HepG2 (cell line): ENCODE data around the gene PFKFB2. TPM values are rescaled to one million over a fixed set of nuclear protein-coding genes. Genes with fewer than 3 reads are reported as not detected.
A peak's percentile ranks its signal among the peaks of the same experiment; 100 is the strongest.

Experiments
- BORCS8-MEF2B ChIP-seq: sonication (generic); formaldehyde crosslinking; IDR thresholded peaks from 2 replicates; pipeline ENCODE4 v1.8.0; 2022; ENCODE audit warnings: mild to moderate bottlenecking, missing genetic modification reagents
- HOXA3 ChIP-seq: sonication (generic); formaldehyde crosslinking; IDR thresholded peaks from 2 replicates; pipeline ENCODE4 v1.5.0; 2020; ENCODE audit warnings: missing genetic modification reagents
- ISX ChIP-seq: sonication (generic); formaldehyde crosslinking; conservative IDR thresholded peaks from 2 replicates; pipeline ENCODE4 v1.5.0; 2020; ENCODE audit warnings: missing genetic modification reagents
- JARID2 ChIP-seq: sonication (generic); formaldehyde crosslinking; IDR thresholded peaks from 2 replicates; pipeline ENCODE4 v1.8.1; 2023; ENCODE audit warnings: missing genetic modification reagents, inconsistent platforms; ENCODE audit not compliant: insufficient replicate concordance
- KMT2B ChIP-seq: IDR thresholded peaks from 2 replicates; pipeline ENCODE4 v1.6.1; 2016; ENCODE audit warnings: missing genetic modification reagents, missing compliant biosample characterization
- MIXL1 ChIP-seq: IDR thresholded peaks from 2 replicates; pipeline ENCODE4 v1.6.1; 2016
- MTERF4 ChIP-seq: sonication (generic); formaldehyde crosslinking; IDR thresholded peaks from 2 replicates; pipeline ENCODE4 v1.8.0; 2023; ENCODE audit warnings: mild to moderate bottlenecking, missing genetic modification reagents
- NKX3-1 ChIP-seq: sonication (generic); formaldehyde crosslinking; IDR thresholded peaks from 2 replicates; pipeline ENCODE4 v1.5.0; 2020; ENCODE audit warnings: missing genetic modification reagents
- PAX8 ChIP-seq: sonication (generic); formaldehyde crosslinking; IDR thresholded peaks from 2 replicates; pipeline ENCODE4 v1.8.0; 2022; ENCODE audit warnings: mild to moderate bottlenecking, missing genetic modification reagents, borderline replicate concordance
- SAFB2 ChIP-seq: sonication (generic); formaldehyde crosslinking; IDR thresholded peaks from 2 replicates; pipeline ENCODE4 v1.5.1; 2020; ENCODE audit warnings: missing genetic modification reagents, low read depth, mild to moderate bottlenecking, borderline replicate concordance
- THRA ChIP-seq: sonication (generic); formaldehyde crosslinking; IDR thresholded peaks from 2 replicates; pipeline ENCODE4 v1.4.0; 2020; ENCODE audit warnings: missing genetic modification reagents, borderline replicate concordance
- ZNF205 ChIP-seq: IDR thresholded peaks from 2 replicates; pipeline ENCODE4 v1.6.1; 2018; ENCODE audit warnings: missing biosample characterization, missing genetic modification reagents
- ZNF224 ChIP-seq: sonication (generic); formaldehyde crosslinking; IDR thresholded peaks from 2 replicates; pipeline ENCODE4 v1.5.0; 2020; ENCODE audit warnings: mild to moderate bottlenecking, missing genetic modification reagents
- ZNF615 ChIP-seq: sonication (generic); formaldehyde crosslinking; IDR thresholded peaks from 2 replicates; pipeline ENCODE4 v1.5.0; 2020; ENCODE audit warnings: mild to moderate bottlenecking, missing genetic modification reagents, borderline replicate concordance
- ZNF644 ChIP-seq: IDR thresholded peaks from 2 replicates; pipeline ENCODE4 v1.6.1; 2016; ENCODE audit warnings: low read depth
- ZNF883 ChIP-seq: sonication (generic); formaldehyde crosslinking; IDR thresholded peaks from 2 replicates; pipeline ENCODE4 v1.5.1; 2020; ENCODE audit warnings: mild to moderate bottlenecking, missing genetic modification reagents; ENCODE audit errors: not compliant biosample characterization
- ZUFSP ChIP-seq: sonication (generic); formaldehyde crosslinking; IDR thresholded peaks from 2 replicates; pipeline ENCODE4 v1.9.0; 2021; ENCODE audit warnings: missing genetic modification reagents, mild to moderate bottlenecking, borderline replicate concordance
- polyA plus RNA-seq, 8 experiments: library from polyadenylated mRNA; depleted of rRNA in 3 of 8; stranded (reverse) in 7 of 8; unstranded in 1 of 8; fragments of >200 nt; fragmentation: Illumina TruSeq in 4 of 8; extraction: Trizol in 4 of 8; gene quantifications; 2 replicates each; pipeline versions ENCODE4 v1.2.1 to v1.2.3, GENCODE V29; 2011 to 2016; ENCODE audit warnings: low read depth in 4 of 8, missing spikeins in 1 of 8, mixed read lengths in 1 of 8; ENCODE audit not compliant: insufficient read depth in 1 of 8
- total RNA-seq, 5 experiments: library from RNA; depleted of rRNA; stranded (reverse); fragments of >200 nt; fragmentation: Illumina TruSeq; extraction: Trizol; gene quantifications; 2 replicates each; pipeline ENCODE4 v1.2.3, GENCODE V29; 2016; ENCODE audit warnings: low read depth in 1 of 5
- TF ChIP-seq, protein P1 (sequence below): IDR thresholded peaks from 2 replicates; pipeline ENCODE4 v1.6.1; 2016; ENCODE audit warnings: mild to moderate bottlenecking
- TF ChIP-seq, protein P2 (sequence below): sonication (generic); formaldehyde crosslinking; IDR thresholded peaks from 2 replicates; pipeline ENCODE4 v1.5.1; 2020; ENCODE audit warnings: mild to moderate bottlenecking, moderate library complexity, missing genetic modification reagents

PFKFB2 gene
- total and polyA plus RNA-seq, 2 of the 13 experiments (the other 11 are each of a cell fraction or from before 2014, with no cell fraction given), result 4.6 to 10.6 TPM

DNA sequence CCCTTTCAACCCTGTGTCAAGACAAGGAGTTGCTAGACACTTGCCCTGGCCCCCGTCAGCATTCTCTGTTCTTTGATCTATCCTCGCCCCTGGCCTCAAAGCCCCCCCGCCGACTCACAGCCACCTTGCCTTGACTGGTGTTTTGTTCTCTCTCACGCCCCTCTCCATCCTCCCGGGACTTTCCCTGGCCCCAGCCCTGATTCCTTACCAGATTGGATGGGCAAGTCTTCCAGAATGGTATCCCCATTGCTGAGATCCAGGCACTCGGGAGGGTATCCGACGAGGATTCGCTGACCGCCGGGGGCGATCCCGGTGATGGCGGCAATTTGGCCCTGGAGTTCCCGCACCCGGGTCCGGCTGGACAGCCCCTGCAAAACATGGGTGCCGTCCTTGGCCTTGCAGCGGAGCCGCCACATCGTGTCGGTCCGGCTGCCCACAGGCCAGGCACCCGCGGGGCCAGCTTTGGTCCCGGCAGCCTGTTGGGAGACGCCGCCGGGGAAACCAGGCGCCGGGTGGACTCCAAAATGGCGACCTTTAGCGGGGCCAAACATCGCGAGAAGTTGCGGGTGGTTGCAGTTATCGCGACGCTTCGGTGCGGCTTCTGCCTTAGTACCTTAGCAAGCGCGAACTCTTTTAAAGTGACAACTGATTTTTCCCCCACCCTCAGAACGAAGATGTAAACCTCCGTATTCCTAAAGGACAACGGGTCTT is 2.4 kb upstream of the PFKFB2 start (continued):
- TF ChIP-seq MTERF4 (CRISPR knock-in tag), result peak; percentile 43; the same call in 1 of the 2 replicates
- TF ChIP-seq JARID2 (CRISPR knock-in tag), result peak; percentile 21
- TF ChIP-seq ZNF883 (CRISPR knock-in tag), result peak; percentile 45
- TF ChIP-seq, protein P1, sequence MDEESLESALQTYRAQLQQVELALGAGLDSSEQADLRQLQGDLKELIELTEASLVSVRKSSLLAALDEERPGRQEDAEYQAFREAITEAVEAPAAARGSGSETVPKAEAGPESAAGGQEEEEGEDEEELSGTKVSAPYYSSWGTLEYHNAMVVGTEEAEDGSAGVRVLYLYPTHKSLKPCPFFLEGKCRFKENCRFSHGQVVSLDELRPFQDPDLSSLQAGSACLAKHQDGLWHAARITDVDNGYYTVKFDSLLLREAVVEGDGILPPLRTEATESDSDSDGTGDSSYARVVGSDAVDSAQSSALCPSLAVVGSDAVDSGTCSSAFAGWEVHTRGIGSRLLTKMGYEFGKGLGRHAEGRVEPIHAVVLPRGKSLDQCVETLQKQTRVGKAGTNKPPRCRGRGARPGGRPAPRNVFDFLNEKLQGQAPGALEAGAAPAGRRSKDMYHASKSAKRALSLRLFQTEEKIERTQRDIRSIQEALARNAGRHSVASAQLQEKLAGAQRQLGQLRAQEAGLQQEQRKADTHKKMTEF (CRISPR knock-in tag), result peak; percentile 68; the same call in 1 of the 2 replicates
- no peak for TF ChIP-seq ZNF615 (CRISPR knock-in tag)
- peak; percentile 74; the same call in 1 of the 2 replicates for TF ChIP-seq SAFB2 (CRISPR knock-in tag)
- TF ChIP-seq, protein P2, sequence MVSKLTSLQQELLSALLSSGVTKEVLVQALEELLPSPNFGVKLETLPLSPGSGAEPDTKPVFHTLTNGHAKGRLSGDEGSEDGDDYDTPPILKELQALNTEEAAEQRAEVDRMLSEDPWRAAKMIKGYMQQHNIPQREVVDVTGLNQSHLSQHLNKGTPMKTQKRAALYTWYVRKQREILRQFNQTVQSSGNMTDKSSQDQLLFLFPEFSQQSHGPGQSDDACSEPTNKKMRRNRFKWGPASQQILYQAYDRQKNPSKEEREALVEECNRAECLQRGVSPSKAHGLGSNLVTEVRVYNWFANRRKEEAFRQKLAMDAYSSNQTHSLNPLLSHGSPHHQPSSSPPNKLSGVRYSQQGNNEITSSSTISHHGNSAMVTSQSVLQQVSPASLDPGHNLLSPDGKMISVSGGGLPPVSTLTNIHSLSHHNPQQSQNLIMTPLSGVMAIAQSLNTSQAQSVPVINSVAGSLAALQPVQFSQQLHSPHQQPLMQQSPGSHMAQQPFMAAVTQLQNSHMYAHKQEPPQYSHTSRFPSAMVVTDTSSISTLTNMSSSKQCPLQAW (CRISPR knock-in tag), result peak; percentile 57; the same call in 1 of the 2 replicates
- TF ChIP-seq BORCS8-MEF2B (CRISPR knock-in tag), result peak; percentile 76; the same call in 1 of the 2 replicates
- TF ChIP-seq THRA (CRISPR knock-in tag), result 0 out of 2 replicates have a peak, but pooled peaks have one; percentile 14
- TF ChIP-seq MIXL1 (CRISPR knock-in tag), result no peak
- no peak for TF ChIP-seq NKX3-1
- peak; percentile 77; the same call in 1 of the 2 replicates for TF ChIP-seq ZNF224 (CRISPR knock-in tag)
- no peak for TF ChIP-seq ZNF205 (CRISPR knock-in tag)
- TF ChIP-seq PAX8 (CRISPR knock-in tag), result no peak
- no peak for TF ChIP-seq ISX
- no peak for TF ChIP-seq ZUFSP
- peak; percentile 88 for TF ChIP-seq HOXA3 (CRISPR knock-in tag)
- TF ChIP-seq KMT2B, result peak; percentile 84
- peak; percentile 49; the same call in 1 of the 2 replicates for TF ChIP-seq ZNF644 (CRISPR knock-in tag)
